B cell (primary cell): Measurements from ENCODE around the gene NADK2. TPM values are rescaled to one million over a fixed set of nuclear protein-coding genes. Genes with fewer than 3 reads are reported as not detected.

Experiments
- ATAC-seq: fragments of 200-7000 bp; cut with Tn5 transposase; one replicate; pipeline ENCODE4 v1.10.0; 2021; ENCODE audit warnings: low read depth, mild to moderate bottlenecking, moderate number of reproducible peaks, moderate library complexity
- CTCF ChIA-PET: fragments of 350-600 bp; sonication (Branson Sonifier 250); formaldehyde crosslinking; loops from one replicate; lab custom pipeline; 2021; ENCODE audit warnings: antibody characterized with exemption, inconsistent platforms; lab: Charles Lee
- POLR2A ChIA-PET: fragments of 350-600 bp; sonication (Branson Sonifier 250); formaldehyde crosslinking; loops from one replicate; lab custom pipeline; 2021; ENCODE audit warnings: antibody characterized with exemption; lab: Charles Lee
- DNase-seq: peaks from one replicate; pipeline ENCODE4 v3.0.0; 2013
- H2AFZ ChIP-seq: 2 replicates; pipeline ENCODE4 v1.6.1; 2012; ENCODE audit warnings: mild to moderate bottlenecking, low read depth, low read length; ENCODE audit not compliant: insufficient read depth, poor library complexity, severe bottlenecking
- H3K27ac ChIP-seq, 2 donors: 1 replicate in 1 of 2; 2 replicates in 1 of 2; pipeline ENCODE4 v1.5.1; 2012 to 2013; ENCODE audit warnings: low read length in 2 of 2, mild to moderate bottlenecking in 2 of 2, moderate library complexity in 1 of 2
- H3K27me3 ChIP-seq, 4 experiments: fragments of 200-600 bp in 1 of 4; sonication (generic) in 1 of 4; replicated peaks in 1 of 4; 1 replicate in 2 of 4; 2 replicates in 2 of 4; pipeline versions ENCODE4 v1.6.1 to v1.7.0; 2013 to 2016; ENCODE audit warnings: low read length in 3 of 4, mild to moderate bottlenecking in 2 of 4, mixed read lengths in 1 of 4, moderate library complexity in 1 of 4; ENCODE audit not compliant: insufficient read depth in 4 of 4, control insufficient read depth in 3 of 4; ENCODE audit errors: control extremely low read depth in 1 of 4
- H3K36me3 ChIP-seq, 2 experiments: replicated peaks in 1 of 2; 1 replicate in 1 of 2; 2 replicates in 1 of 2; pipeline versions ENCODE4 v1.6.1 to v1.7.1; 2013; ENCODE audit warnings: low read length in 1 of 2; ENCODE audit not compliant: insufficient read depth in 2 of 2, control insufficient read depth in 1 of 2; ENCODE audit errors: control extremely low read depth in 1 of 2, extremely low read depth in 1 of 2
- H3K4me1 ChIP-seq, 2 donors: fragments of 200-600 bp in 1 of 2; sonication (generic) in 1 of 2; 1 replicate in 1 of 2; 2 replicates in 1 of 2; pipeline versions ENCODE4 v1.5.1 to v1.6.1; 2013 to 2017; ENCODE audit warnings: low read length in 2 of 2; ENCODE audit not compliant: control insufficient read depth in 2 of 2, insufficient read depth in 2 of 2
- H3K4me2 ChIP-seq: replicated peaks from 2 replicates; pipeline ENCODE3; 2012; ENCODE audit warnings: mild to moderate bottlenecking, low read depth, low read length; ENCODE audit not compliant: poor library complexity, severe bottlenecking
- H3K4me3 ChIP-seq, 5 experiments: fragments of 200-600 bp in 1 of 5; sonication (generic) in 1 of 5; 1 replicate in 3 of 5; 2 replicates in 2 of 5; pipeline versions ENCODE4 v1.5.1 to v1.7.0; 2011 to 2016; ENCODE audit warnings: low read length in 4 of 5, mild to moderate bottlenecking in 4 of 5, low read depth in 2 of 5, control low read depth in 1 of 5, moderate library complexity in 1 of 5; ENCODE audit not compliant: insufficient read depth in 1 of 5; ENCODE audit errors: control extremely low read depth in 1 of 5, extremely low read depth in 1 of 5
- H3K79me2 ChIP-seq: fragments of 200-600 bp; sonication (generic); one replicate; pipeline ENCODE4 v1.6.0; 2016; ENCODE audit warnings: low read length; ENCODE audit not compliant: control insufficient read depth, insufficient read depth
- H3K9ac ChIP-seq: fragments of 200-600 bp; sonication (generic); 2 replicates; pipeline ENCODE4 v1.6.1; 2017; ENCODE audit warnings: mild to moderate bottlenecking, low read length, moderate library complexity
- H3K9me3 ChIP-seq, 3 donors: one replicate each; pipeline versions ENCODE4 v1.6.1 to v1.7.1; 2013; ENCODE audit warnings: low read length in 2 of 3; ENCODE audit not compliant: control insufficient read depth in 2 of 3, insufficient read depth in 1 of 3; ENCODE audit errors: control extremely low read depth in 1 of 3
- H4K20me1 ChIP-seq: 2 replicates; pipeline ENCODE4 v1.6.0; 2012; ENCODE audit warnings: mild to moderate bottlenecking, low read length; ENCODE audit not compliant: insufficient read depth, control insufficient read depth, poor library complexity, severe bottlenecking
- H3K27ac Mint-ChIP-seq: one replicate; pipeline ENCODE4 v1.8.0; 2021; ENCODE audit warnings: mixed read lengths
- H3K27me3 Mint-ChIP-seq: one replicate; pipeline ENCODE4 v1.8.0; 2021; ENCODE audit warnings: mixed read lengths
- H3K4me1 Mint-ChIP-seq: one replicate; pipeline ENCODE4 v1.8.0; 2021; ENCODE audit warnings: mixed read lengths
- H3K4me3 Mint-ChIP-seq: one replicate; pipeline ENCODE4 v1.8.0; 2021; ENCODE audit warnings: mixed read lengths
- H3K9me3 Mint-ChIP-seq: one replicate; pipeline ENCODE4 v1.8.0; 2022; ENCODE audit warnings: mixed read lengths; ENCODE audit not compliant: insufficient read depth
- EZH2 ChIP-seq: IDR thresholded peaks from 2 replicates; pipeline ENCODE4 v1.6.1; 2012; ENCODE audit warnings: borderline replicate concordance, low read depth, mild to moderate bottlenecking, moderate library complexity, low read length; ENCODE audit not compliant: insufficient read depth, poor library complexity, severe bottlenecking
- WGBS: methylation state at CpG from one replicate; pipeline ENCODE4 v1.1.5; 2013; ENCODE audit warnings: missing lambda C conversion rate; ENCODE audit not compliant: insufficient coverage; 5-methylcytosine and 5-hydroxymethylcytosine counted together
- intact Hi-C: fragments of 100-400 bp; cut with micrococcal nuclease; formaldehyde crosslinking; loops from one replicate; pipeline ENCODE4 v1.10.0; 2022
- polyA plus RNA-seq: library from polyadenylated mRNA; depleted of rRNA; stranded (reverse); fragments of >200 nt; gene quantifications from 2 replicates; pipeline ENCODE4 v1.2.3, GENCODE V29; 2012
- total RNA-seq, 2 donors: library from RNA; stranded (reverse); fragments of 120-200 nt in 1 of 2; gene quantifications; 1 replicate in 1 of 2; 2 replicates in 1 of 2; pipeline versions ENCODE4 v1.2.3 to v1.2.4, GENCODE V29; 2013 to 2022
- TF ChIP-seq, protein P1 (sequence below): fragments of 200-600 bp; IDR thresholded peaks from one replicate; pipeline ENCODE4 v1.8.0; 2022; ENCODE audit warnings: antibody characterized with exemption, mild to moderate bottlenecking

NADK2 gene
- total and polyA plus RNA-seq, 2 donors (not counting 1 experiment from before 2014, with no cell fraction given), result 3.3 to 18.6 TPM

DNA sequence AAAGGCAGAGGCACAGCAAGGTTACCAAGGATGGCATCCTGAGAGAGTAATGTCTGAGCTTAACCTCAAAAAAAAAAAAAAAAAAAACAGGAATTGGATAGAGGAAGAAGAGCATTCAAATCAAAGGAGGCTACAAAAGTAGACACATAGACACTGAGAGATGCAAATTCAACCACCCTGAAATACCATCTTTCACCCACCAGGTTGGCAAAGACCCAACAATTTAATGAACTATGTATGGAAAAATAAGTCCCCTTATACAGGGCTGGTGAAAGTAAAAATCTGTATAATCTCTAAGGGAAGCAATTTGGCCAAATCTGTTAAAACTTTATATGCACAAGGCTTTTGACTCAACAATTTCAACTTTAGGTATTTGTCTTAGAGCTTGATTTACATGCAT lies 4.9 kb downstream of the NADK2 start:
- no peak overlapping the region for H3K9ac ChIP-seq
- no peaks in the 10 kb centered on the region for H3K9me3 Mint-ChIP-seq
- H2AFZ ChIP-seq, result no peak overlapping the region
- no peak for ATAC-seq
- H3K27me3 ChIP-seq, result no peaks in the 10 kb centered on the region
- POLR2A ChIA-PET, result no interaction called here
- peaks cover 39% of the 10 kb centered on the region for H3K4me1 Mint-ChIP-seq
- peaks cover 10% of the 10 kb centered on the region for H3K79me2 ChIP-seq
- intact Hi-C loops, result no loop called here
- no peak overlapping the region for H3K4me3 Mint-ChIP-seq
- no peak for DNase-seq
- H3K27me3 Mint-ChIP-seq, result no peaks in the 10 kb centered on the region
- CTCF ChIA-PET, result interaction anchor here (1.2 to 1.7 kb wide), 2 partner anchors 29 to 32 kb away, joined by 3 read pairs; no protein-coding TSS in a partner anchor
- no peak overlapping the region for H3K27ac ChIP-seq
- H3K4me3 ChIP-seq, result no peak overlapping the region
- H3K27ac Mint-ChIP-seq, result no peak overlapping the region
- TF ChIP-seq, protein P1, sequence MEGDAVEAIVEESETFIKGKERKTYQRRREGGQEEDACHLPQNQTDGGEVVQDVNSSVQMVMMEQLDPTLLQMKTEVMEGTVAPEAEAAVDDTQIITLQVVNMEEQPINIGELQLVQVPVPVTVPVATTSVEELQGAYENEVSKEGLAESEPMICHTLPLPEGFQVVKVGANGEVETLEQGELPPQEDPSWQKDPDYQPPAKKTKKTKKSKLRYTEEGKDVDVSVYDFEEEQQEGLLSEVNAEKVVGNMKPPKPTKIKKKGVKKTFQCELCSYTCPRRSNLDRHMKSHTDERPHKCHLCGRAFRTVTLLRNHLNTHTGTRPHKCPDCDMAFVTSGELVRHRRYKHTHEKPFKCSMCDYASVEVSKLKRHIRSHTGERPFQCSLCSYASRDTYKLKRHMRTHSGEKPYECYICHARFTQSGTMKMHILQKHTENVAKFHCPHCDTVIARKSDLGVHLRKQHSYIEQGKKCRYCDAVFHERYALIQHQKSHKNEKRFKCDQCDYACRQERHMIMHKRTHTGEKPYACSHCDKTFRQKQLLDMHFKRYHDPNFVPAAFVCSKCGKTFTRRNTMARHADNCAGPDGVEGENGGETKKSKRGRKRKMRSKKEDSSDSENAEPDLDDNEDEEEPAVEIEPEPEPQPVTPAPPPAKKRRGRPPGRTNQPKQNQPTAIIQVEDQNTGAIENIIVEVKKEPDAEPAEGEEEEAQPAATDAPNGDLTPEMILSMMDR, result no peak
- H4K20me1 ChIP-seq, result no peaks in the 10 kb centered on the region
- H3K9me3 ChIP-seq, result no peaks in the 10 kb centered on the region
- H3K4me2 ChIP-seq, result no peak overlapping the region
- H3K4me1 ChIP-seq, result peaks cover 11 to 14% of the 10 kb centered on the region in 2 donors
- H3K36me3 ChIP-seq, result no peaks in the 10 kb centered on the region

DNA sequence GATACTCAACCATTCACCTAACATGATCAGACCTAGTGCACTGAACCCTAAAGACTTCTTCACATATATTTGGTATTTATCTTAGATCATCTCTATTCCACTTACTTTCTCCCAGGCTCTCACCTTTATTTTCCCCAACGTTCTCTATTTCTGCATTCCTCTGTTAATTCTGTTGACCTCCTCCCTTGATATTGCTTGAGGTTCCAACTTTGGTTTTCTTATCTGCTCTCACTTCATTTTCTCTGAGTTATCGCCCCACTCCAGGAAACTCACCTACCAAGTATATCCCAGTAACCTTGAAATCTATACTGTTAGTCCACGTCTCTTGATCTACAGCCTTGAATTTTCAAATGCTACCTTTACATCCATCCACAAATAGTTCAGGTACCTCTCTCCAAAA lies 9.2 kb downstream of the NADK2 start:
- Histone ChIP-seq H3K79me2 (peaks cover 19% of the 10 kb centered on the region), H3K27ac (no peak overlapping the region), H3K27me3 (no peaks in the 10 kb centered on the region), H3K4me1 (peaks cover 0 to 6% of the 10 kb centered on the region in 2 donors), H3K36me3 (no peaks in the 10 kb centered on the region), H4K20me1 (no peaks in the 10 kb centered on the region), H3K4me2 (no peak overlapping the region), H3K4me3 (no peak overlapping the region), H3K9ac (no peak overlapping the region), H3K9me3 (no peaks in the 10 kb centered on the region), H2AFZ (no peak overlapping the region)
- WGBS, result 100% methylated on average over 3 of the region's 3 CpGs
- no peak for DNase-seq
- H3K4me1 Mint-ChIP-seq, result peaks cover 11% of the 10 kb centered on the region
- CTCF ChIA-PET, result no interaction called here
- H3K4me3 Mint-ChIP-seq, result no peak overlapping the region
- no peaks in the 10 kb centered on the region for H3K9me3 Mint-ChIP-seq
- POLR2A ChIA-PET, result no interaction called here
- intact Hi-C loops, result no loop called here
- H3K27ac Mint-ChIP-seq, result no peak overlapping the region
- TF ChIP-seq, protein P1, result no peak
- no peak for TF ChIP-seq EZH2
- ATAC-seq, result no peak
- H3K27me3 Mint-ChIP-seq, result no peaks in the 10 kb centered on the region
